ENCODE results near the gene WNT11. TPM values are rescaled to one million over a fixed set of nuclear protein-coding genes. Genes with fewer than 3 reads are reported as not detected.

WNT11 gene
- total RNA-seq, 2 experiments from 2014 or later: 0.30 to 1.2 TPM

- Histone ChIP-seq H3K27me3 (ENCODE audit: control insufficient read depth in 1 of 2, insufficient read depth in 2 of 2, low read length in 2 of 2) (no peaks in the 10 kb centered on the region), H3K4me3 (ENCODE audit: low read length) (peak overlapping the region; percentile 44), H3K9me3 (ENCODE audit: control insufficient read depth in 1 of 2, insufficient read depth in 1 of 2, low read length in 2 of 2) (no peaks in the 10 kb centered on the region), H3K36me3 (ENCODE audit: insufficient read depth, low read length) (no peaks in the 10 kb centered on the region), H3K27ac (ENCODE audit: low read depth in 1 of 2, low read length in 2 of 2) (no peak overlapping the region), H3K4me1 (ENCODE audit: insufficient read depth, low read length) (peaks cover 21% of the 10 kb centered on the region)
- Mint-ChIP-seq H3K27ac (no peak overlapping the region), H3K27me3 (no peaks in the 10 kb centered on the region), H3K4me3 (peak overlapping the region; percentile 44), H3K9me3 (no peaks in the 10 kb centered on the region), H3K4me1 (ENCODE audit: low read depth) (peaks cover 23% of the 10 kb centered on the region), H3K36me3 (ENCODE audit: low read depth) (no peaks in the 10 kb centered on the region)
- TF ChIP-seq, protein P1, sequence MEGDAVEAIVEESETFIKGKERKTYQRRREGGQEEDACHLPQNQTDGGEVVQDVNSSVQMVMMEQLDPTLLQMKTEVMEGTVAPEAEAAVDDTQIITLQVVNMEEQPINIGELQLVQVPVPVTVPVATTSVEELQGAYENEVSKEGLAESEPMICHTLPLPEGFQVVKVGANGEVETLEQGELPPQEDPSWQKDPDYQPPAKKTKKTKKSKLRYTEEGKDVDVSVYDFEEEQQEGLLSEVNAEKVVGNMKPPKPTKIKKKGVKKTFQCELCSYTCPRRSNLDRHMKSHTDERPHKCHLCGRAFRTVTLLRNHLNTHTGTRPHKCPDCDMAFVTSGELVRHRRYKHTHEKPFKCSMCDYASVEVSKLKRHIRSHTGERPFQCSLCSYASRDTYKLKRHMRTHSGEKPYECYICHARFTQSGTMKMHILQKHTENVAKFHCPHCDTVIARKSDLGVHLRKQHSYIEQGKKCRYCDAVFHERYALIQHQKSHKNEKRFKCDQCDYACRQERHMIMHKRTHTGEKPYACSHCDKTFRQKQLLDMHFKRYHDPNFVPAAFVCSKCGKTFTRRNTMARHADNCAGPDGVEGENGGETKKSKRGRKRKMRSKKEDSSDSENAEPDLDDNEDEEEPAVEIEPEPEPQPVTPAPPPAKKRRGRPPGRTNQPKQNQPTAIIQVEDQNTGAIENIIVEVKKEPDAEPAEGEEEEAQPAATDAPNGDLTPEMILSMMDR (IDR thresholded peaks at IDR 0.05): no peak
- ChIA-PET POLR2A (no interaction called here), CTCF (interaction anchor here (0.6 to 2.0 kb wide), 13 partner anchors 9 to 895 kb away, joined by 3 to 18 read pairs (median 3); no protein-coding TSS in a partner anchor)
- DNase-seq (peak in 2 of 14 experiments; percentile 18 to 61), ATAC-seq (ENCODE audit: poor library complexity) (no peak)
- intact Hi-C loops (cut with DNase I, micrococcal nuclease): loop anchor here (1.0 to 2.0 kb wide), 3 partner anchors 256 to 350 kb away; no protein-coding TSS in a partner anchor
Observed at GRCh38 chr11:76152741-76153570, 53.3 kb downstream of the WNT11 start.

GRCh38 chr11:76152086-76152681 is 54.1 kb downstream of the WNT11 start:
- intact Hi-C loops (cut with DNase I, micrococcal nuclease): loop anchor here (1.0 to 2.0 kb wide), 2 partner anchors 255 to 349 kb away; no protein-coding TSS in a partner anchor
- H3K27ac ChIP-seq (ENCODE audit: low read depth in 1 of 2, low read length in 2 of 2): no peak overlapping the region
- peak; percentile 91 for ATAC-seq (ENCODE audit: poor library complexity)

DNA sequence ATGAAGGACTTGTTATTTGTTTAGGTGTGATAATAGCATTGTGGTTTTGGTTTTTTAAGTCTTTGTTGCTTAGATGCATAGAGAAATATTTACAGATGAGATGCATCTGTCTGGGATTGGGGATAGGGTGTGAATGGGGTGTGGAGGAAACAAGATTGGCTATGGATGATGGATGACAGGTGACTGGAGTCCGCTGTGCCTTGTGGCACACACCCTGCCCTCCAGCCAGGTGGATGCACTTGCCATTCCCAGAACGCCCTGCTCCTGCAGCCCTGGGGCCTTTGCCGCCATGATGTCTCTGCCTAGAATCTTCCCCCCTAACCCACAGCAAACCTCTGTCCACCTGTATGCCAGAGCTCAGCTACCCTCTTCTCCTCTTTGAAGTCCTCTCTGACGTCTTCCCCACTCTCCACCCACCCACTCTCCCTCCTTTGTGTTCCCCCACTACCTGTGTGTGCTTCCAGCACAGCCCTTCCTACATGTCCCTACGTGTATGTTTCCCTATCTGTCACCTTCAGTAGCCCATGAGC is 54.7 kb downstream of the WNT11 start:
- peaks cover 21% of the 10 kb centered on the region for H3K4me1 ChIP-seq (ENCODE audit: insufficient read depth, low read length)
- no peak overlapping the region for H3K27ac Mint-ChIP-seq
- ChIA-PET CTCF (interaction anchor here (1.2 to 2.0 kb wide), 10 partner anchors 8 to 255 kb away, joined by 3 to 18 read pairs (median 4); no protein-coding TSS in a partner anchor), POLR2A (interaction anchor here (0.7 kb wide), 1 partner anchor 28 kb away, joined by 4 read pairs; no protein-coding TSS in a partner anchor)
- H3K4me3 ChIP-seq (ENCODE audit: low read length): no peak overlapping the region
- peak overlapping the region; percentile 38 for H3K4me3 Mint-ChIP-seq
- TF ChIP-seq, protein P1 (IDR thresholded peaks at IDR 0.05): no peak
- DNase-seq: no peak
- H3K27ac ChIP-seq (ENCODE audit: low read depth in 1 of 2, low read length in 2 of 2): no peak overlapping the region
- ATAC-seq (ENCODE audit: poor library complexity): no peak
- intact Hi-C loops (cut with DNase I, micrococcal nuclease): loop anchor here (1.0 to 2.0 kb wide), 2 partner anchors 254 to 349 kb away; no protein-coding TSS in a partner anchor
- no peaks in the 10 kb centered on the region for H3K36me3 Mint-ChIP-seq (ENCODE audit: low read depth)
- no peaks in the 10 kb centered on the region for H3K36me3 ChIP-seq (ENCODE audit: insufficient read depth, low read length)
- no peaks in the 10 kb centered on the region for H3K9me3 ChIP-seq (ENCODE audit: control insufficient read depth in 1 of 2, insufficient read depth in 1 of 2, low read length in 2 of 2)
- H3K27me3 Mint-ChIP-seq: no peaks in the 10 kb centered on the region
- H3K4me1 Mint-ChIP-seq (ENCODE audit: low read depth): peaks cover 23% of the 10 kb centered on the region
- no peaks in the 10 kb centered on the region for H3K9me3 Mint-ChIP-seq
- H3K27me3 ChIP-seq (ENCODE audit: control insufficient read depth in 1 of 2, insufficient read depth in 2 of 2, low read length in 2 of 2): no peaks in the 10 kb centered on the region

More at GRCh38 chr11:76152086-76152681, 54.1 kb downstream of the WNT11 start:
- H3K27ac Mint-ChIP-seq: no peak overlapping the region
- peaks cover 23% of the 10 kb centered on the region for H3K4me1 Mint-ChIP-seq (ENCODE audit: low read depth)
- Histone ChIP-seq H3K9me3 (ENCODE audit: control insufficient read depth in 1 of 2, insufficient read depth in 1 of 2, low read length in 2 of 2) (no peaks in the 10 kb centered on the region), H3K27me3 (ENCODE audit: control insufficient read depth in 1 of 2, insufficient read depth in 2 of 2, low read length in 2 of 2) (no peaks in the 10 kb centered on the region), H3K4me1 (ENCODE audit: insufficient read depth, low read length) (peaks cover 21% of the 10 kb centered on the region), H3K36me3 (ENCODE audit: insufficient read depth, low read length) (no peaks in the 10 kb centered on the region), H3K4me3 (ENCODE audit: low read length) (peak overlapping the region; percentile 44)
- peak; percentile 64 to 87 (median 76) for DNase-seq
- H3K4me3 Mint-ChIP-seq: peak overlapping the region; percentile 44
- H3K27me3 Mint-ChIP-seq: no peaks in the 10 kb centered on the region
- no peaks in the 10 kb centered on the region for H3K36me3 Mint-ChIP-seq (ENCODE audit: low read depth)
- ChIA-PET CTCF (interaction anchor here (0.6 to 2.0 kb wide), 13 partner anchors 8 to 895 kb away, joined by 3 to 18 read pairs (median 3); no protein-coding TSS in a partner anchor), POLR2A (interaction anchor here (0.7 kb wide), 1 partner anchor 27 kb away, joined by 4 read pairs; no protein-coding TSS in a partner anchor)
- TF ChIP-seq, protein P1 (IDR thresholded peaks at IDR 0.05): peak; percentile 91
- no peaks in the 10 kb centered on the region for H3K9me3 Mint-ChIP-seq

Data from CD4-positive, alpha-beta T cell (primary cell).